SU-DHL-6 (cell line): ENCODE data around the gene CTR9.

Source experiments
- CTCF ChIP-seq: fragments of 200-600 bp; sonication (generic); IDR thresholded peaks from one replicate; pipeline ENCODE4 v1.5.1; 2017; ENCODE audit warnings: antibody characterized with exemption, mild to moderate bottlenecking, low read length, moderate library complexity; ENCODE audit not compliant: insufficient read depth, poor library complexity, severe bottlenecking
- EZH2phosphoT487 ChIP-seq: fragments of 200-600 bp; sonication (generic), shearing (Covaris generic); conservative IDR thresholded peaks from 2 replicates; pipeline ENCODE4 v1.6.1; 2018; ENCODE audit warnings: mild to moderate bottlenecking, antibody characterized with exemption, low read length, moderate library complexity, mixed read lengths

- no peak for TF ChIP-seq CTCF
- no peak for TF ChIP-seq EZH2phosphoT487
Observed at GRCh38 chr11:10752486-10752885, 1.4 kb downstream of the CTR9 start.
